GM13976 (cell line): ENCODE data around the gene SHB.

ENCODE experiments used
- DNase-seq: peaks from one replicate; pipeline ENCODE4 v3.0.0; 2012; ENCODE audit warnings: low spot score
- in situ Hi-C: fragments of 300-500 bp; cut with MboI; formaldehyde crosslinking; loops from one replicate; pipeline ENCODE4 v1.12.0; 2022; ENCODE audit warnings: low sequenced_read_pairs, mixed read lengths, inconsistent platforms; ENCODE audit not compliant: unreplicated experiment
- TF ChIP-seq, protein P1 (sequence below): IDR thresholded peaks from 2 replicates; pipeline ENCODE4 v1.5.1; 2012; ENCODE audit warnings: borderline replicate concordance, mild to moderate bottlenecking; ENCODE audit not compliant: insufficient read depth; ENCODE audit errors: extremely low read depth, missing control alignments, control extremely low read depth

SHB gene

DNA sequence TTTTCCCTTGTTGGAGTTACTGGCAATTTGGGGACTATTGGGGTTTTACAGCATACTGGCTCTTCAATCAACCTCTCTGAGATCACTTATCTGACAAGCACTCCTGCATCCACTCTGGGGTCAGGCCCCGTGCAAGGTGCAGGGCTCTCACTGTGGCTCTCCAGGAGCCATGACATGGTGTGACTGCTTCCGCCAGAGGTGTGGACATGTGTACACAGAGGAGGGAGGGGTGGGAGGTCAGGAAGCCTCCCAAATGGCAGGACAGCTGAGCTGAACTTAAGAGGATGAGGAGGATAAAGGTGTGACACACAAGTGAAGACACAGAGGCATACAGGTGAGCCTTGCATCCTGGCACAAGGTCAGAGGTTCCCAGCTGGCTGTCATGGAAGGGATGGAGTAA lies 24.3 kb downstream of the SHB start:
- DNase-seq, result no peak
- in situ Hi-C loops, result loop anchor here (10.0 kb wide), 1 partner anchor 60 kb away; no protein-coding TSS in a partner anchor
- TF ChIP-seq, protein P1, sequence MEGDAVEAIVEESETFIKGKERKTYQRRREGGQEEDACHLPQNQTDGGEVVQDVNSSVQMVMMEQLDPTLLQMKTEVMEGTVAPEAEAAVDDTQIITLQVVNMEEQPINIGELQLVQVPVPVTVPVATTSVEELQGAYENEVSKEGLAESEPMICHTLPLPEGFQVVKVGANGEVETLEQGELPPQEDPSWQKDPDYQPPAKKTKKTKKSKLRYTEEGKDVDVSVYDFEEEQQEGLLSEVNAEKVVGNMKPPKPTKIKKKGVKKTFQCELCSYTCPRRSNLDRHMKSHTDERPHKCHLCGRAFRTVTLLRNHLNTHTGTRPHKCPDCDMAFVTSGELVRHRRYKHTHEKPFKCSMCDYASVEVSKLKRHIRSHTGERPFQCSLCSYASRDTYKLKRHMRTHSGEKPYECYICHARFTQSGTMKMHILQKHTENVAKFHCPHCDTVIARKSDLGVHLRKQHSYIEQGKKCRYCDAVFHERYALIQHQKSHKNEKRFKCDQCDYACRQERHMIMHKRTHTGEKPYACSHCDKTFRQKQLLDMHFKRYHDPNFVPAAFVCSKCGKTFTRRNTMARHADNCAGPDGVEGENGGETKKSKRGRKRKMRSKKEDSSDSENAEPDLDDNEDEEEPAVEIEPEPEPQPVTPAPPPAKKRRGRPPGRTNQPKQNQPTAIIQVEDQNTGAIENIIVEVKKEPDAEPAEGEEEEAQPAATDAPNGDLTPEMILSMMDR, result no peak

DNA sequence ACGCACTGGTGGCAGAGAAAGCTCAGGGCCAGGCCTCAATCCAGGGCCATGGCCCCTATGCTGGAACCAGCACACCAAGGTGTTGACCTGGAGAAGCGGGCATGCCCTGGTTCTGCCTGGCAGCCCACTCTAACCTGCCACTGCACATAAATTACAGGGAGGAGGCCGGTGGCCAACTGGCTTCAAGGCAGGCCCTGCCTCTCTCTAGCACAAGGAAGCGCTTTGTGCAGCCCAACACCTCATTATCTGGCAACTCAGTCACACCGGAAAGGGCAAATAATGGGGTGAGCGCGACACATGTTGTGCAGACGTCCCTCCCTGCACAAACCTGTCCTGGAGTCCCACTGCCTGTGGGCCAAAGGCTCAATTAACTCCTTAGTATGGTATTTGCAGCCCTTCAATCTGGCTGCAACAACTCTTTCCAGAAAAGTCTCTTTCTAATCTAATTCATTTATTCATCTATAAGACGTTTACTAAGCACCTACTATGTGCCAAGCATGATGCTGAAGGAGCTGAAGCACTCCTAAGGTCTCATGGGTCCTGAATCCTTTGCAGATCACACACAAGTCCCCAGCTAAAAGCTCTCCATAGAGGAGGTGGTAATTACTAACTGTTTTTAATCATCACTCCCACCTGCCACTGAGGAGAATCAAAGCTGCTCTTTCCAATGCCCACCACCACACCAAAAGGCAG lies 24.9 kb downstream of the SHB start:
- TF ChIP-seq, protein P1, result no peak
- DNase-seq, result no peak
- in situ Hi-C loops, result loop anchor here (10.0 kb wide), 1 partner anchor 61 kb away; no protein-coding TSS in a partner anchor

DNA sequence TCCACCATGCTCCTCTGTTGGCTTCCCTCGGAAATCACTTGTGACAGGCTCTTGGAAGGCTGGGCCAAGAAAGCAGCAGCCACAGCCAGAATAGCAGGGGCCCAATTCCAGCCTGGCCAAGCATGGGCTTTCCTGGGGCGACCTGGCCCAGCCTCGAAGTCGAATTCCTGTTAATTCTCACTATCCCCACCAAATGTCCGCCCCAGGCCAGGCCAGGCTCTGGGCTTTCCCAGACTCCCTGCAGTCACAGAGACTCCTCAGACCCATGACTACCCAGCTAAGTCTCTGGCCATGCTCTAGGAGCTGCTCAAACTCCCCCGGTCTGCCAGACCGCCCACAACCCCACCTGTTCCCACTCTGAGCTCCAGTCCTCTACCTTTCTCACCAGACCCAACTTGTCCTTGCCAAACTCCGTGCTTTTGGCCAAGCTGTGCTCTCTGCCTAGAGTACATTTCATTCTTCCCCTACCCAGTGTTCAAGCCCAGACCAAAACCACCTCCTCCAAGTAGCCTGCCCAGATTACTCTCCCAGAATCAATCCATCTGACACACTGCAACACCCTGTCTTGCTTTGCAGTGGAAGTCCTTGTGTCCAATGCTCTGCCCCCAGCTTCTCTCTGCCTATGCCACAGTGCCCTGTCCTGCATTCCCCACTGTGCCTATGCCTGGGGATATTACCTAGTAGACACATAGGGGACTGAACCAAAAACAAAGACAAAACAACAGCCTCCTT lies 26.2 kb downstream of the SHB start:
- DNase-seq, result no peak
- in situ Hi-C loops, result loop anchor here (10.0 kb wide), 1 partner anchor 62 kb away; no protein-coding TSS in a partner anchor
- TF ChIP-seq, protein P1, result no peak

DNA sequence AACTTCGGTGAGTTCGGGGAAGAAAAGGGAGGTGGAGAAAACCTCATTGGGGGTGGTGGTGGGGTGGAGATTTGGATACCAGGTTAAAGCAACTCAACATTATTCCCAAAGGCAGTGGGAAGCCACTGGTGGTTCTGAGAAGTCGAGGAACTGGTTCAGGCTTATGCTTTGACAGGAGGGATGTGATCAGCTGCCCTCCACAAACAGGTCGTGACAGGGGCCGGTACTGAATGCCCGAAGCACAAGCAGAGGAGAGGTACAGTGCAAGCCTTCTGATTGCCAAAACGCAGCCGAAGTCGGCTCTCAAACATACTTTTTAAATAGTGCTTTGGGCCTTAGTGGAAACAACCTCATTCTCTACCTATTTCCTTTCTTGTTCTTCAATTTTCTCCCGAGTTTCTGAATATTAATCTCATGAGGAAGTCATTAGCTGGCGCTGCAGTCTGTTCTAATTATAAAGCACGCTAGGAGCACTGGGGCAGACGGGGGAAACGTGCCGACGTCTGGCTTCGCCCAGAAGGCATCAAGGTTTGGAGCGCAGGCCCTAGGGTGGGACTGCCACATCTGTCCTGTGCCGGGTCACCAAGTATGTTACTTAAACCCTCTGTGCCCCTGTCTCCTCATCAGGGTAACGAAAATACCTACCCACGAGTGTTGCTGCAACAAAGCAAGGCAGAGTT lies 27.3 kb downstream of the SHB start:
- TF ChIP-seq, protein P1, result no peak
- no peak for DNase-seq
- in situ Hi-C loops, result loop anchor here (10.0 kb wide), 1 partner anchor 63 kb away; no protein-coding TSS in a partner anchor

DNA sequence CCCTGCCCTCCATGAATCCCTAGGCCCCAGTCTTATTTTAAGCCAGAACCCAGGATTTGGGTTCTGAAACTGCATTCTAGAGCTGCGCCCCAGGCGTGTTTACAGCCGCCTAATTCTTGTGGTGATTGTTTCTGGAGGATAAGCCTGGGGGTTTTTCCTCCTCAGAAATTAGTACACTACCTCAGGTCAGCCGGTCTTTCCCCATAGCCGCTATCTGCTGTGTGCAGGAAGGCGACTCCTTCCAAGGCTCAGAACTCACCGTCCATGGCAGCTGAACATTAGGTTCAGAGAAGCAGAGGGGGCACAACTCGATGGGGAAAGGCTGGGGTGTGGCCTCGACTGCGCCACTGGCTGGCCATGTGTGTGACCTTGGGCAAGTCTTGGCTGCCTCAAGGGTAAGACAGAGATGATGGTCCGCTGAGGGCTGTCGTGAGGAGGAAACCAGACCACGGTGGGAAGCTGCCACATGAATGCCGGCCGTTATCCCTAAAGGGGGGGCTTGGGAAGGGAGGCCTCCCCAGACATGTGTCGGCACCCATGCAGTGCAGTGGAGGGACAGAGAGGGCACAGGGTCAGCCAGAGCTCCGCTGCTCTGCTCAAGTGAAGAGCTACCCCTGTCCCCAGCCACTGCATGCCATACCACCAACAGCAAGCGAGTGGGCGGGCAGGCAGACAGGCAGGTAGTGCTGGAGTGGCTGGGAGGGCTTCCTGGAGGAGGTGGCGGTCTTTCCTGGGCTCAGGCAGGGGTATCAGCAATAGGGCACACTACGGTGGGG lies 28.9 kb downstream of the SHB start:
- no peak for DNase-seq
- TF ChIP-seq, protein P1, result no peak
- in situ Hi-C loops, result loop anchor here (10.0 kb wide), 1 partner anchor 65 kb away; no protein-coding TSS in a partner anchor
